Measurements from ENCODE around the gene SSH3.

The SSH3 gene

DNA sequence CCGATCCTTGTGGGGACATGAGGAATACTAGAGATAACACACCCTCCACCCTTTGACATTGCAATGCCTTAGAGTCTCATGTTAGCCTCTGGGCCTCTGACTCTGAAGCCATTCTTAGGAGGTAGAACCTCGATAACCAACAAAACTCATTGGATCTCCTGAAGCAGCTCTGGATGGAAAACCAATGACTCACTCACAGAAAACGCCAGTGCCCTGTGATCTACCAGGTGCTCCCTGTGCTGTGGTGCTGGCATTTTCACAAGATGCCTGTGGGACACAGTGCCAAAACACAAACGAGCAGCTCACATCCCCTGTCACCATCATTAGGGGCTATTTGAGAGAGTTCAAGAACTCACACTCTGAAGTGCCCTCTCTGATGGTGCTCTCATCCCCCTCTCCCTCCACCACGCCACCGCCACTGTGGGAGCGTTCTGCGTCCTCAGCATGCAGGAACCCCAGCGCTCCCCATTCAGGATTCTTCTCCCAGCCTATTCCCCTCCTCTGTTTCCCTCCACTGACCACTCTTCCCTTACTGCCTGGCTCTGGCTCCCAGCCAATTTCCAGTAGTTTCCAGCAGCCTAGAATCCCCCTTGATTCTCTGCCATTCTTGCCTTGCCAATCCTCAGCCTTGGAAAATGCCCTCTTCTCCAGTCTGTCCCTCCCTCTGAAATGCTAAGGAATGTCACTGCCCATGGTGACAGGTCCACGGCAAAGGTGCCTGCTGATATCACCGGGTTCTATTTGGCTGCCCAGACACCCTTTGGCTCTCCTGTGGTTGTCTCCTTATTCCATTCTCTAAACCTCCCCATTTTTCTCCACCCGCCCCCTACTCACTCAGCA is 54.7 kb downstream of the SSH3 start:
- H3K4me3 Mint-ChIP-seq: no peak overlapping the region
- no peak overlapping the region for H3K27ac Mint-ChIP-seq
- no peaks in the 10 kb centered on the region for H3K27me3 Mint-ChIP-seq
- peaks cover 52% of the 10 kb centered on the region for H3K4me1 Mint-ChIP-seq (ENCODE audit: low read depth)
- H3K9me3 Mint-ChIP-seq: no peaks in the 10 kb centered on the region
- no peaks in the 10 kb centered on the region for H3K36me3 Mint-ChIP-seq (ENCODE audit: low read depth)

Measured in stimulated activated naive CD8-positive, alpha-beta T cell treated with anti-CD3 and anti-CD28 coated beads, Interleukin-15, Interleukin-2, amounts not matched to agents 100 ng/mL and 50 ng/mL, for 24 hours (primary cell).